Renal cortex interstitium (tissue), 11 donors: Measurements from ENCODE around the gene LRRK1. TPM values are rescaled to one million over a fixed set of nuclear protein-coding genes. Genes with fewer than 3 reads are reported as not detected.

Source experiments
- DNase-seq, 11 donors: peaks; one replicate each; pipeline ENCODE4 v3.0.0-alpha.2; 2013; ENCODE audit warnings: low read depth in 9 of 11, low spot score in 4 of 11; ENCODE audit errors: extremely low read depth in 1 of 11
- polyA plus RNA-seq, 3 donors: library from polyadenylated mRNA; unstranded; fragments of 120-200 nt; gene quantifications; one replicate each; pipeline ENCODE4 v1.2.1, GENCODE V29; 2013; ENCODE audit not compliant: insufficient read length in 3 of 3

Gene LRRK1
- polyA plus RNA-seq, 3 donors, result 3.1 to 6.1 (median 3.2) TPM

GRCh38 chr15:101043011-101043410 lies 123.9 kb downstream of the LRRK1 start:
- DNase-seq, result no peak

GRCh38 chr15:101043911-101044624 lies 124.9 kb downstream of the LRRK1 start:
- no peak for DNase-seq

DNA sequence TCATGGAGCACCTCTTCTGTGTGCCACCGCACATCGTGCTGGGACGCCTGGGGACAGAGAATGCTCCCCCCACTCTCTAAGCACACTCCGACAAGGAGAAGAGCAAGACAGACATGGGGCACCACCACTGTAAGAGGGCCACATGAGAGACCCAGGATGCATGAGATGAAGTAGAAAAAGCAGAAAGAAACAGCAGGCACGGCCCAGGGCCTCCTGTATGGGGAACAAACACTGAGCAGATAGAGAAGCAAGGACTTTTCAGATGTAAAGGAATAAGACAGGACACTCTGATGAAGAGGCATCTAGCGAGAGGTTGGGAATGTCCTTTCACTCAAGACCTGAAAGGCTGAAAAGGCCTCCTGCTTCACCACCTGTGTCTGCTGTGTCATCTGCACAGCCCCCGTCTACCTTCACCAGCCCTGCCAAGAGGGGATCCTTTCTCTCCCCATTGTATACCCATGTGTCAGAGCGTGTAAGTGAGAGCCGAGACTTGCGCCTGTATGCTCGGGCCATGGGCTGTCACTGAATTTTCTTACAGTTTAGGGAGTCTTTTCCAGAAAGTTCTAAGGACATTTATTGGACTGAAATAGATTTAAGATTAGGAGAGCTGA lies 125.6 kb downstream of the LRRK1 start:
- no peak for DNase-seq

DNA sequence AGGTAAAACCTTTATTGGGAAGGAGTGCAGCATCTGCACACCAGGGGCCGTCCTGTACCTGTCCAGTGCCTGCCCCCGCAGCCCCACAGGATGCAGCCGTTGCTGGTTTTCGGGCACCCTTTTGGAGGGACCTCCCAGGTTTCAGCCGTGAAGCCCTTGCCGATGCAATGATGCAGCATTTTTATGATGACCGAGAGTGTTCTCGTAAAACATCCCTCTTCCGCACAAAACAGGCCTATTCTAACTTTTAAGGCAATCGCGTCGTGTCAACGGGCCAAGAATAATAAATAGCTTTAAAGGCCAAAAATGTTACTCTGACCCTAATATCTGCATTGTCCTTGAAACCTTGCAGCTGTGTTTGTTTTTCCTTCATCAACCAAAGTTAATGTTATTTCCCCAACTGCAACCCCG lies 126.1 kb downstream of the LRRK1 start:
- peak; percentile 64 to 91 (median 77) for DNase-seq

- DNase-seq, result no peak
Observed at GRCh38 chr15:101045835-101046691, 126.9 kb downstream of the LRRK1 start.

- no peak for DNase-seq
Observed at GRCh38 chr15:101046826-101047225, 127.7 kb downstream of the LRRK1 start.

GRCh38 chr15:101047301-101047781 lies 128.2 kb downstream of the LRRK1 start:
- peak in 1 of 11 donors; percentile 45 for DNase-seq

GRCh38 chr15:101048176-101048575 lies 129.0 kb downstream of the LRRK1 start:
- no peak for DNase-seq

GRCh38 chr15:101048581-101049030 lies 129.4 kb downstream of the LRRK1 start:
- no peak for DNase-seq

DNA sequence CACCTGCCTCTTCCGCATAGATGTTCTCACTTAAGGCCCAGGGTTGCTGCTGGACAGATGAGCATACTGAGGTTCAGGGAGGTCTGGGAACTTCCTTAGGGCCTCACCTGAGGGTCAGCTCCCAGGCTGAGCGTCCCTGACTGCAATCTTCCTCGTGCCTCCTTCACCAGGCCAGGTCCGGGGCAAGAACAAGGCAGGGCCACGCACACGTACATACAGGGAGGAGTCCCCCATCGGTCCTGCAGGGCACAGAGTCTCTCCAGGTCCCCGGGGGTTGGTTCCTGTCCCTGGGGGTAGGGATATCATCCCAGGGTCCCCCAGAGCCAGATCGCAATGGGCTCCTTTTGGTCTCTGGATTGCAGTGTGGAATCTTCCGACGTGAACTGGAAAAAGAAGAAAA lies 130.1 kb downstream of the LRRK1 start:
- DNase-seq, result no peak

DNA sequence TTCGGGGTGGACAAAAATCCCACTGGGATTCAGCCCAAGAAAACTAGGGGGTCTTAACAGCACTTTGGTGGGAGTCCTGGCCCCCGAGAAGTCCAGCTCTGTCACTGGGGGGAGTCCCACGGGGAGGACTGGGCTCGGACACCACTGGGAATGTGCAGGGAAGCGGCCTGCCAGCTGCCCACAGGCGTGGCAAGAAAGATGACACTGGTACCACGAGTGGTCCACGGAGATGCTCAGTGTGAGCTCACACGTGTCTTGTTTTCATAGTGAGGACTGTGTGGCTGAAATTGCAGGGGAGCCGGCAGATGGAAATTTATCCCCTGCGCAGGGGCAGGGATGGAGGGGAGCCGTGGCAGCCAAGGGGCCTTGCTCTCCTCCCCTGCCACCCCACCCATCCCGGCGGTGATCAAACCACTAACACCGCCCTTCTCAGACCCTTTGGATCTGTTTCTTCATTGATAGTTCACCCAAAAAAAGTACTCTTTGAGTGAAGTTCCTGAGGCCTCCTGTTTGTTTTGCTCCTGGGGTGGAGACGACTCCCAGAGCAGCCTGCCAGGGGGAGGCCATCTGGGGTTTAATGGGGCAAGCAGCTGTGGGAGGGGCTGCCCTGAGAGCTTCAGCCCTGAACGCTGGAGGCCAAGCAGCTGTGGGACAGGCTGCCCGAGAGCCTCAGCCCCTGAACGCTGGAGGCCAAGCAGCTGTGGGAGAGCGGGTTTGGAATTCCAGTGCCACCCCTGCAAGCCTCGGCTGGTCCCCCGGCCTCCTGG lies 130.9 kb downstream of the LRRK1 start:
- no peak for DNase-seq

GRCh38 chr15:101050623-101051290 lies 131.6 kb downstream of the LRRK1 start:
- DNase-seq, result no peak

DNA sequence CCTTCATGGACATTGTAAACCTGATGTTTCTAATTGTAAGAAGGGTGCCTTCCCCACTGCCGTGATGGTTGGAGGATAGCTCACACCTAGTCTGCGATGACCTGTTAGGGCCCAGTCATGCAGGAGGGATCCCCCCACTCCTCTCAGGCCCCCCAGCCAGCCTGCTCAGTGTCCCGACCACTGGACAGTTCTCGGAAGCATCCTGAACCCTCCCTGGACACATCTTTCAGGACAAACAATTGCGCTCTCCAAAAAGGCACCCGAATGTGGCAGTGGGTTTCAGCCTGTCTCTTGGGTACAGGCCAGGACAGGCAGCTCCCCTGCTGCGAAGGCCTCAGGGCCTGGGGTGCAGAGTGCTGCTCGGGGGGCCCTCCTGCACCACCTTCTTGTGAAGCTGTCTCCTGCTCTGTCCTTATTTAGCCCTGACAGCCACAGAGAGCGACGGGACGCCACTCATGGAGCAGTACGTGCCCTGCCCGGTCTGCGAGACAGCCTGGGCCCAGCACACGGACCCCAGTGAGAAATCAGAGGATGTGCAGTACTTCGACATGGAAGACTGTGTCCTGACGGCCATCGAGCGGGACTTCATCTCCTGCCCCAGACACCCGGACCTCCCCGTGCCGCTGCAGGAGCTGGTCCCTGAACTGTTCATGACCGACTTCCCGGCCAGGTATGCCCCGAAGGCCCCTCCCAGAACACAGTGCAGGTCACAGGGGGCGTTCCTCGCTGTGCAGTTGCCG lies 132.3 kb downstream of the LRRK1 start:
- no peak for DNase-seq

DNA sequence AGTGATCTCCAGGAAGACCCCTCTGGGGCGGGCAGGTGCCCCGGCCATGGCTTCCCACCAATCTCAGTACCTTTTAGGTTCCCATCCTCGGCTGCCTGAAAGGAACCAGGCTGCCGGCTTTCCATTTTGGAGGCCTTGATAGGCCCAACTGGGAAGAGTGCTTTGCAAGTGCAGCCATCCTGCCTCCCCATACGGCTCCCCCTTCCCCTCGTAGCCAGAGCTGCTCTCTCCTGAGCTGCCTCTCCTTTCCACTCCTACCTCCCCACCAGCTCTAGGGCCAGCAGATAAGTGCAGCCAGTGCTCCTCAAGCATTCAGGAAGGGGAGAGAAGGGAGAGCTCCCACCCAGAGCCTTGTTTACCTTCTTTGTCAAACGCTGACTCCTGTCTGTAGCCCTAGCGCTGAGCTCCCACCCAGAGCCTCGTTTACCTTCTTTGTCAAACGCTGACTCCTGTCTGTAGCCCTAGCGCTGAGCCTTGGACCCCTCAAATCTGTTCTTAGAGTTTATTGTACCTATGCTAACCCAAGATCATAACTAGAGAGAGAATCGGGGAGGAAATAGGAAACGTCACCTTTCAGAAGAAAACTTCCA lies 133.0 kb downstream of the LRRK1 start:
- DNase-seq, result no peak

DNA sequence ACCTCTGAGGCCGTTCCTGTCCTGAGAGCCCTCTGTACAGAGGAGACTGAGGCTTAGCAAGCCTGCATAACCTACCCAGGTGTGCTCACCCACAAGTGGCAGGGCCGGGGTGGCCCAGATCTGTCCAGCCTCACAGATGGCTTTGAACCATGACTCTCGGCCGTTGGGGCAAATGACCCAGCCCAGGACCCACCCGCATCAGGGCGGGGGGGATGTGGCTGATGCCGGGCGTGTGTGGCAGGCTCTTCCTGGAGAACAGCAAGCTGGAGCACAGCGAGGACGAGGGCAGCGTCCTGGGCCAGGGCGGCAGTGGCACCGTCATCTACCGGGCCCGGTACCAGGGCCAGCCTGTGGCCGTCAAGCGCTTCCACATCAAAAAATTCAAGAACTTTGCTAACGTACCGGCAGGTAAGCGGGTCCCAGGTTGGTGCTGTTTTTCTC lies 133.5 kb downstream of the LRRK1 start:
- DNase-seq, result no peak

GRCh38 chr15:101053261-101053660 lies 134.1 kb downstream of the LRRK1 start:
- no peak for DNase-seq

GRCh38 chr15:101054116-101054515 lies 135.0 kb downstream of the LRRK1 start:
- DNase-seq, result no peak
